ENCODE data around the gene SPART.

Gene SPART

DNA sequence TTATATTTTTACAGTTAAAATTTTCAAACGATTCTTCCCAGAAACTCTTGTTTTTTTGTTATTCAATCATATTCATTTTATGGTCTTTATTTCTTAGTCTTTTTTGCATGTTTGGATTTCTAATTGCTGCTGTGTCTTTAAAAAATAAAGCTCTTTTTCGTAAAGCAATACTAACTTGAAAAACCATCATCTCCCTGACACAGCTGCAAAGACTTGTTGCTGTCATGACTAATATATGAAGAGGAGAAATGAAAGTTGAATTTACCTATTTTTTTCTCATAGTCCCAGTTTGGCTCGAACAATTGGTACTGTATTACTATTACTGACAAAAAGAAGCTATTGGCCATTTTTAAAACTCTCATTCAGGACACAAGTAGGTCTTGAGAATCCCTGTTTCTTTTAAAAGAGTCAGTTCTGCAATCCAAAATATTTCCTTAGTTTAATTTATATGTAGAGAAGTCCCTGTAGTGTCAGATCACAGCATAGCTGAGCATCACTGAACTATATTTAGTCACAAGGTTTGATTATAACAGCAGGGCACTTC lies 12.1 kb upstream of the SPART start:
- TF ChIP-seq, protein P1, sequence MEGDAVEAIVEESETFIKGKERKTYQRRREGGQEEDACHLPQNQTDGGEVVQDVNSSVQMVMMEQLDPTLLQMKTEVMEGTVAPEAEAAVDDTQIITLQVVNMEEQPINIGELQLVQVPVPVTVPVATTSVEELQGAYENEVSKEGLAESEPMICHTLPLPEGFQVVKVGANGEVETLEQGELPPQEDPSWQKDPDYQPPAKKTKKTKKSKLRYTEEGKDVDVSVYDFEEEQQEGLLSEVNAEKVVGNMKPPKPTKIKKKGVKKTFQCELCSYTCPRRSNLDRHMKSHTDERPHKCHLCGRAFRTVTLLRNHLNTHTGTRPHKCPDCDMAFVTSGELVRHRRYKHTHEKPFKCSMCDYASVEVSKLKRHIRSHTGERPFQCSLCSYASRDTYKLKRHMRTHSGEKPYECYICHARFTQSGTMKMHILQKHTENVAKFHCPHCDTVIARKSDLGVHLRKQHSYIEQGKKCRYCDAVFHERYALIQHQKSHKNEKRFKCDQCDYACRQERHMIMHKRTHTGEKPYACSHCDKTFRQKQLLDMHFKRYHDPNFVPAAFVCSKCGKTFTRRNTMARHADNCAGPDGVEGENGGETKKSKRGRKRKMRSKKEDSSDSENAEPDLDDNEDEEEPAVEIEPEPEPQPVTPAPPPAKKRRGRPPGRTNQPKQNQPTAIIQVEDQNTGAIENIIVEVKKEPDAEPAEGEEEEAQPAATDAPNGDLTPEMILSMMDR (IDR thresholded peaks at IDR 0.05; ENCODE audit: low read length), result no peak
- TF ChIP-seq EZH2 (optimal IDR thresholded peaks at IDR 0.05; ENCODE audit: low read depth, low read length) (no peak), EZH2phosphoT487 (IDR thresholded peaks at IDR 0.05; ENCODE audit: low read length) (no peak)
- DNase-seq, result no peak
- no peaks in the 10 kb centered on the region for H3K9me2 ChIP-seq (replicated peaks; ENCODE audit: insufficient read depth, low read length)
- H3K27me3 ChIP-seq (replicated peaks; ENCODE audit: insufficient read depth, low read length), result no peaks in the 10 kb centered on the region
- no peak overlapping the region for H3K4me2 ChIP-seq (ENCODE audit: low read depth, low read length)
- no peak overlapping the region for H3K27ac ChIP-seq (ENCODE audit: low read length)
- no peak overlapping the region for H3K4me3 ChIP-seq (ENCODE audit: low read length)
- no peaks in the 10 kb centered on the region for H3K36me3 ChIP-seq (replicated peaks; ENCODE audit: insufficient read depth, low read length)
- no peaks in the 10 kb centered on the region for H3K79me2 ChIP-seq (ENCODE audit: low read length)
- no peaks in the 10 kb centered on the region for H3F3A ChIP-seq (ENCODE audit: insufficient read depth, low read length)
- no peak overlapping the region for H3K9ac ChIP-seq (ENCODE audit: low read length)
- no peaks in the 10 kb centered on the region for H4K20me1 ChIP-seq (ENCODE audit: insufficient read depth, low read length)
- H2AFZ ChIP-seq (ENCODE audit: low read length), result no peak overlapping the region
- H3K9me3 ChIP-seq (replicated peaks; ENCODE audit: insufficient read depth, low read length), result no peaks in the 10 kb centered on the region
- no peaks in the 10 kb centered on the region for H3K4me1 ChIP-seq (ENCODE audit: low read length)

DNA sequence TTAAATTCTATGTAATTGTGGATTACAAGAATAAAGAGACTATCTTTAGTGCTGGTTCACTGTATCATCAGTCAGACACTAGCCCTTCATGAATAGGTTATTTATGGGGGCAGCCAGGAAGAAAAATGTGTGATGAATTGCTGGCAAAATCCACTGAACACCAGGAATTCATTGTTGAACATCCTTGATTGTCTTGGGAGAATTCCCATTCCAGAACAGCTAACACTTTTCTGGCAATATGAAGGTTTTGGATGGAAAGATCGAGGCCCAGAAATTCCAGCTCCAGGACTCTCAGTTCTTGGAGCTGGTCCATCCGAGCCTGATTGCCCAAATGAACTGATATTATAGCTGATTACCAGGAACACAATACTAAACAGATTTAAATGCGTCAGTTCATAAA lies 11.5 kb upstream of the SPART start:
- no peaks in the 10 kb centered on the region for H3K4me1 ChIP-seq (ENCODE audit: low read length)

GRCh38 chr13:36357231-36357630 lies 11.0 kb upstream of the SPART start:
- Histone ChIP-seq H3K4me1 (ENCODE audit: low read length) (no peaks in the 10 kb centered on the region), H3K36me3 (replicated peaks; ENCODE audit: insufficient read depth, low read length) (no peaks in the 10 kb centered on the region), H3K79me2 (ENCODE audit: low read length) (no peaks in the 10 kb centered on the region), H3K9ac (ENCODE audit: low read length) (no peak overlapping the region), H3F3A (ENCODE audit: insufficient read depth, low read length) (no peaks in the 10 kb centered on the region), H4K20me1 (ENCODE audit: insufficient read depth, low read length) (no peaks in the 10 kb centered on the region), H3K9me3 (replicated peaks; ENCODE audit: insufficient read depth, low read length) (no peaks in the 10 kb centered on the region), H3K27me3 (replicated peaks; ENCODE audit: insufficient read depth, low read length) (no peaks in the 10 kb centered on the region), H3K4me3 (ENCODE audit: low read length) (no peak overlapping the region), H2AFZ (ENCODE audit: low read length) (no peak overlapping the region), H3K4me2 (ENCODE audit: low read depth, low read length) (no peak overlapping the region), H3K9me2 (replicated peaks; ENCODE audit: insufficient read depth, low read length) (no peaks in the 10 kb centered on the region), H3K27ac (ENCODE audit: low read length) (no peak overlapping the region)
- DNase-seq, result no peak
- no peak for TF ChIP-seq EZH2 (optimal IDR thresholded peaks at IDR 0.05; ENCODE audit: low read depth, low read length)

More for the DNA sequence above, 11.5 kb upstream of the SPART start:
- Histone ChIP-seq H3K9ac (ENCODE audit: low read length) (no peak overlapping the region), H3K79me2 (ENCODE audit: low read length) (no peaks in the 10 kb centered on the region), H3K27ac (ENCODE audit: low read length) (no peak overlapping the region), H3K9me2 (replicated peaks; ENCODE audit: insufficient read depth, low read length) (no peaks in the 10 kb centered on the region), H2AFZ (ENCODE audit: low read length) (no peak overlapping the region), H3K9me3 (replicated peaks; ENCODE audit: insufficient read depth, low read length) (no peaks in the 10 kb centered on the region), H3K4me3 (ENCODE audit: low read length) (no peak overlapping the region), H3F3A (ENCODE audit: insufficient read depth, low read length) (no peaks in the 10 kb centered on the region), H3K36me3 (replicated peaks; ENCODE audit: insufficient read depth, low read length) (no peaks in the 10 kb centered on the region), H4K20me1 (ENCODE audit: insufficient read depth, low read length) (no peaks in the 10 kb centered on the region), H3K27me3 (replicated peaks; ENCODE audit: insufficient read depth, low read length) (no peaks in the 10 kb centered on the region), H3K4me2 (ENCODE audit: low read depth, low read length) (no peak overlapping the region)
- no peak for DNase-seq
- TF ChIP-seq, protein P1 (IDR thresholded peaks at IDR 0.05; ENCODE audit: low read length), result no peak
- no peak for TF ChIP-seq EZH2phosphoT487 (IDR thresholded peaks at IDR 0.05; ENCODE audit: low read length)
- no peak for TF ChIP-seq EZH2 (optimal IDR thresholded peaks at IDR 0.05; ENCODE audit: low read depth, low read length)

- Histone ChIP-seq H3K27me3 (replicated peaks; ENCODE audit: insufficient read depth, low read length) (no peaks in the 10 kb centered on the region), H4K20me1 (ENCODE audit: insufficient read depth, low read length) (no peaks in the 10 kb centered on the region), H3K4me3 (ENCODE audit: low read length) (no peak overlapping the region), H3F3A (ENCODE audit: insufficient read depth, low read length) (no peaks in the 10 kb centered on the region), H3K79me2 (ENCODE audit: low read length) (no peaks in the 10 kb centered on the region), H3K9ac (ENCODE audit: low read length) (no peak overlapping the region), H3K9me2 (replicated peaks; ENCODE audit: insufficient read depth, low read length) (no peaks in the 10 kb centered on the region), H3K4me2 (ENCODE audit: low read depth, low read length) (no peak overlapping the region), H3K27ac (ENCODE audit: low read length) (no peak overlapping the region), H3K9me3 (replicated peaks; ENCODE audit: insufficient read depth, low read length) (no peaks in the 10 kb centered on the region), H3K4me1 (ENCODE audit: low read length) (no peaks in the 10 kb centered on the region), H2AFZ (ENCODE audit: low read length) (no peak overlapping the region), H3K36me3 (replicated peaks; ENCODE audit: insufficient read depth, low read length) (no peaks in the 10 kb centered on the region)
- TF ChIP-seq, protein P1 (IDR thresholded peaks at IDR 0.05; ENCODE audit: low read length), result no peak
- TF ChIP-seq EZH2 (optimal IDR thresholded peaks at IDR 0.05; ENCODE audit: low read depth, low read length) (no peak), EZH2phosphoT487 (IDR thresholded peaks at IDR 0.05; ENCODE audit: low read length) (no peak)
- no peak for DNase-seq
These were observed 9.9 kb upstream of the SPART start for GRCh38 chr13:36356058-36356457.

Data from MM.1S (cell line).